ENCODE results near the gene ADH5. TPM values are rescaled to one million over a fixed set of nuclear protein-coding genes. Genes with fewer than 3 reads are reported as not detected.
"Not testable (repeated sequence)": the region's sequence is repeated elsewhere in the genome, so short reads cannot be mapped to it uniquely, and the experiment has no call there.

The ADH5 gene
- total RNA-seq, 2 donors from 2014 or later: 67.3 to 122 TPM

DNA sequence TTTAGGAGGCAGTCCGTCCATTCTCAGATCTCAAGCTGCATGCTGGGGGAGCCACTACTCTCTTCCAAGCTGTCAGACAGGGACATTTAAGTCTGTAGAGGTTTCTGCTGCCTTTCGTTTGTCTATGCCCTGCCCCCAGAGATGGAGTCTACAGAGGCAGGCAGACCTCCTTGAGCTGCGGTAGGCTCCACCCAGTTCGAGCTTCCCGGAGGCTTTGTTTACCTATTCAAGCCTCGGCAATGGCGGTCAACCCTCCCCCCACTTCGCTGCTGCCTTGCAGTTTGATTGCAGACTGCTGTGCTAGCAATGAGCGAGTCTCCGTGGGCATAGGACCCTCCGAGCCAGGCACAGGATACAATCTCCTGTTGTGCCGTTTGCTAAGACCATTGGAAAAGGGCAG is 10.7 kb upstream of the ADH5 start:
- Mint-ChIP-seq H3K36me3 (no peaks in the 10 kb centered on the region), H3K27ac (no peak overlapping the region), H3K9me3 (no peaks in the 10 kb centered on the region)
- DNase-seq (ENCODE audit: low spot score in 2 of 2) (no peak), ATAC-seq (no peak)

DNA sequence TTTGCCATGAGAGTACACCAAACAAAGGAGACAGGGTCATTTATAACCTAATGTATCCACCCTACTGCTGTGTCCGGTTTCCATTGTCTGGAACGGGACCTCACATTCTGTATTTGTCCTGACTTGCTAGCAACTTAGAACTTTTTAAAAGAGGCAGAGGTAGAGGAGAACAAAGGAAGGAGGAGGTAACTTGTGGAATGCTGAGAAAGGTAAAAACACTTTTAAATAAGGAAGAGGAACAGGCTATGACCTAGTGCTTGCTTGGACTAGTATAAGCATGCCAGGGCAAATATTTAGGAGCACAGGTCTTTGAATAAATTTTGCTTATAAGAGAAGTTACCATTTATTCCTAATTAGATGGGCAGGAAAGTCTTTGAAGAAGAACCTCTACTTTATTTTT is 3.3 kb upstream of the ADH5 start:
- DNase-seq (ENCODE audit: low spot score in 2 of 2): not testable (repeated sequence)

DNA sequence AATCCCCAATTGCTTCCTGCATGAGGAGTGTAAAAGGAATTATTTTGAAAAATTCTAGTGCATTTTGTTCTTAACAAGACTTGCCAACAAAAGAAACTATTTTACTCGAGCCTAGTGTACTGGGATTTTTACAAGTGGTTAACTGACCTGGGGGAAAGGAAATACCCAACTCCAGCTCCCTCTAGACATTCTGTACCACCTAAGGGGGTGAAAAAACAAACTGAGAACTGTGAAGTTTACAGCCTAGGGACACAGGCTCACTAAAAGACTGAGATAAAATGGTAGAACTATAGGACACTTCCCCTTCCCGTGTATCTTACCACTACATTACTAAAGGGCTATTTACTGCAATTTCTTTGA is 2.6 kb upstream of the ADH5 start:
- DNase-seq (ENCODE audit: low spot score in 2 of 2): no peak
- Mint-ChIP-seq H3K27ac (no peak overlapping the region), H3K36me3 (peaks cover 21 to 25% of the 10 kb centered on the region in 2 donors), H3K9me3 (no peaks in the 10 kb centered on the region)
- ATAC-seq: no peak

More for the DNA sequence above, 3.3 kb upstream of the ADH5 start:
- not testable (repeated sequence) for H3K27ac Mint-ChIP-seq, ATAC-seq, H3K9me3 Mint-ChIP-seq
- peaks cover 16 to 22% of the 10 kb centered on the region in 2 donors for H3K36me3 Mint-ChIP-seq

DNA sequence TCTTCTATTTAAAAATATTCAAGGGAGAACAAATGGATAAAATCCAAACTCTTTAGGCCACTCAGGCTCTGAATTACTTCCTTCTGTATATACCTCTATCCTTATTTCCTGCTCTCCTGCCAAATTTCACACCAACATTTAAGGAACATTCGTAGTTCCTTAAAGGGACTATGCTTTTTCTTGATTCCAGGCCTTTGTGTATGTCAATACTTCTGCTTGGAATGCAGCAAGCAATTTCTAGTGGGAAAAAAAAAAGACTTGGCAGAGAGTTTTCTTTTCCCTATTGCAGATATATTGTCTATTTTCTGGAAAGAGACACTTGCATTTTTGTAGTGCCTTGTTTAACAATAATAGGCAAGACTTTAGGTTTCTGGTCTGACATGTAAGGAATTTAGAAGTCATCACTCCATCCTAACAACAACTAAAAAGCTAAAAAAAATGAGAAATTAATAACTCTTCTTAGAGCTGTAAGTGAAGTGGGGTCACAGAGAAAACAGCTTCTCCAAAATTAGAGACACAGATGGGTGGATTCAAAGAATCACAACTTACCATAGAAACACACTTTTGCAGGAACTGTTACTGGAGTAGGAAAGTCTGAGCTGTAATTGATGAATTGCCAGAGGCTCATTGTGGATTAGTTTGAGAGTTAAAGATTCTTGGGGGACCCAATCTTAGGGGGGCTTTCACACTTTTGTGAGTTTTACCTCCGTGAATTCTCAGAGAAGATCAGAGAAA is 2.1 kb upstream of the ADH5 start:
- H3K27ac Mint-ChIP-seq: peak overlapping the region in 1 of 2 donors; percentile 95

DNA sequence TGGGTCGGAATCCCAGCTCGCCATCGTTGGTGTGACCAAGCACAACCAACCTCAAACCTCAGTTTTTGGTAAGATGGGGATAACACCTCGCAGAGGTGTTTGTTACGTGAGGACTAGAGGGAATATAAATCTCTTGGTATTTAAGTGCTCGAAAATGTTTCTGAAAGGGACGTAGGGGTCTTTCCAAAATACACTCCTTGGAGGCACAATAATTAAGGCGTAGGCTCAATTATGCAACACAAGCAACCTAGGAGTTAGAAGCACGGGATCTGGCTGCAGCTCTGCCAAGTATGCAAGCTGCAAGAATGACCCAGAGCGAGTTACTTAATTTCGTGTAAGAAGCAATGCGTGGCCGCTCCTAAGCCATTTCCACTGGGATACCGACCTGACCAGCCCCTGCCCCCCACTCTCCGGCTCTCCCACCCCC is 552 bp downstream of the ADH5 start:
- H3K9me3 Mint-ChIP-seq: no peaks in the 10 kb centered on the region
- H3K36me3 Mint-ChIP-seq: peaks cover 30 to 43% of the 10 kb centered on the region in 2 donors
- H3K27ac Mint-ChIP-seq: peak overlapping the region; percentile 70 to 95
- ATAC-seq (peak; percentile 7 to 45), DNase-seq (ENCODE audit: low spot score in 2 of 2) (no peak)

More for the DNA sequence above, 2.1 kb upstream of the ADH5 start:
- no peaks in the 10 kb centered on the region for H3K9me3 Mint-ChIP-seq
- H3K36me3 Mint-ChIP-seq: peaks cover 23 to 26% of the 10 kb centered on the region in 2 donors
- DNase-seq (ENCODE audit: low spot score in 2 of 2) (no peak), ATAC-seq (no peak)

GRCh38 chr4:99084595-99084994 is 4.0 kb downstream of the ADH5 start:
- Mint-ChIP-seq H3K27ac (no peak overlapping the region), H3K36me3 (peaks cover 25 to 43% of the 10 kb centered on the region in 2 donors), H3K9me3 (no peaks in the 10 kb centered on the region)
- DNase-seq (ENCODE audit: low spot score in 2 of 2): no peak
- no peak for ATAC-seq

- ATAC-seq: no peak
- Mint-ChIP-seq H3K9me3 (no peaks in the 10 kb centered on the region), H3K27ac (peak overlapping the region in 1 of 2 donors; percentile 7), H3K36me3 (peaks cover 8 to 31% of the 10 kb centered on the region in 2 donors)
- no peak for DNase-seq (ENCODE audit: low spot score in 2 of 2)
Observed at GRCh38 chr4:99082192-99082591, 6.4 kb downstream of the ADH5 start.

DNA sequence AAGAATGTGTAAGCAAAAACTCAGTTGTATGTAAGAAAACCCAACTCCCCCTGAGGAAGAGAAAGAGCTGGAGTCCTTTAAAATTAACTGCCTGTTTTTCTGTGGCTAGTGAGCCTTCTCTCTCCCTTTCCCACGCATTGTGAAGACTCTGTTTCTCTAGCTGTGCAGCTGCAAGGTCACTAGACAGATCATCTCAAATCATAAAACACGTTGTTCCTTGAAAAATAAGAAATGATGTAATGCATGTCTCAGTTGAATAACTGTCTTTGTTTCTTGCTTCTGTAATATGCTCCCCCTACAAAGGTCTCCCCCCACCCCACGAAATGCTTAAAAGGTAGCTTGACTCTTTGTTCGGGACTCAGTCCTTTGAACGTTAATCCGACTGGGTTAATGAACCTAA is 7.7 kb downstream of the ADH5 start:
- ATAC-seq; H3K27ac Mint-ChIP-seq; DNase-seq (ENCODE audit: low spot score in 2 of 2); H3K9me3 Mint-ChIP-seq: not testable (repeated sequence)
- peaks cover 4 to 33% of the 10 kb centered on the region in 2 donors for H3K36me3 Mint-ChIP-seq

DNA sequence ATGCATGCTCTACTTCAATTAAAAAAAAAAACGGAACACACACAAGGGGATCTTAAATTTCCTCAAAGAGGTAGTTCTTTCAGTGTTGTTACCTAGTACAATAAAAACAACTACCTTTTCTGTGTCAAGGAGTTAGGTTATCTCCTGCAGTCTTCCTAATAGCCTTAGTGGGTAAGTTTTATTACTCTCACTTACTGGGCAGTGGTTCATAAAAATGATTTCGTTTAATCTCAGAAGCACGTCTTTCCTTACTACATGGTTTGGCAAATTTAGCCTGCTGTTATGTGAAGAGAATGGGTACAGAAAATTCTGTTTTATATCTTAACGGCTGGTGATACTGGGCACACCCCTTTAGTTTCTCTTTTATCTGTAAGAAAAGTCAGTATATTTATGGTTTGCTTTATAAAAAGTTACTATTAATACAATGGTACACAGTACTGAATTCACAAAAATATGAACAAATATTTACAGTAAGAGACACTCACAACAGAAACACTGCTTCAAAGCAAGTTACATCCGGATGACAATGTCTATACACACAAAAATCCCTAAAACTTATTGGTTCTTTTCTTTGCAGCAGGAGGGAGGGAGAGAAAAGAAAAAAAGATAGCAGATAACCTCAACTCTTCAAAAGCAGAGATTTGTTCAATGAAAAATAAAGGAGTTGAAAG is 8.8 kb downstream of the ADH5 start:
- no peak for DNase-seq (ENCODE audit: low spot score in 2 of 2)
- Mint-ChIP-seq H3K36me3 (peaks cover 4 to 28% of the 10 kb centered on the region in 2 donors), H3K27ac (peak overlapping the region in 1 of 2 donors; percentile 63), H3K9me3 (no peaks in the 10 kb centered on the region)
- ATAC-seq: no peak

- DNase-seq (ENCODE audit: low spot score in 2 of 2) (no peak), ATAC-seq (no peak)
- Mint-ChIP-seq H3K27ac (no peak overlapping the region), H3K36me3 (peaks cover 4 to 24% of the 10 kb centered on the region in 2 donors), H3K9me3 (no peaks in the 10 kb centered on the region)
Observed at GRCh38 chr4:99078931-99079624, 9.5 kb downstream of the ADH5 start.

GRCh38 chr4:99078336-99078735 is 10.3 kb downstream of the ADH5 start:
- no peaks in the 10 kb centered on the region for H3K9me3 Mint-ChIP-seq
- peaks cover 0 to 22% of the 10 kb centered on the region in 2 donors for H3K36me3 Mint-ChIP-seq
- DNase-seq (ENCODE audit: low spot score in 2 of 2): no peak
- no peak for ATAC-seq
- no peak overlapping the region for H3K27ac Mint-ChIP-seq

- Mint-ChIP-seq H3K27ac (no peak overlapping the region), H3K36me3 (peaks cover 0 to 21% of the 10 kb centered on the region in 2 donors), H3K9me3 (no peaks in the 10 kb centered on the region)
- ATAC-seq (no peak), DNase-seq (ENCODE audit: low spot score in 2 of 2) (no peak)
Observed at GRCh38 chr4:99077177-99077576, 11.4 kb downstream of the ADH5 start.

- H3K9me3 Mint-ChIP-seq: no peaks in the 10 kb centered on the region
- H3K36me3 Mint-ChIP-seq: peaks cover 0 to 21% of the 10 kb centered on the region in 2 donors
- DNase-seq (ENCODE audit: low spot score in 2 of 2) (no peak), ATAC-seq (no peak)
- H3K27ac Mint-ChIP-seq: peak overlapping the region; percentile 38 to 45
Observed at GRCh38 chr4:99076292-99076976, 12.2 kb downstream of the ADH5 start.

GRCh38 chr4:99074816-99075215 is 13.8 kb downstream of the ADH5 start:
- DNase-seq (ENCODE audit: low spot score in 2 of 2) (no peak), ATAC-seq (no peak)
- Mint-ChIP-seq H3K27ac (no peak overlapping the region), H3K9me3 (no peaks in the 10 kb centered on the region), H3K36me3 (peaks cover 0 to 21% of the 10 kb centered on the region in 2 donors)

DNA sequence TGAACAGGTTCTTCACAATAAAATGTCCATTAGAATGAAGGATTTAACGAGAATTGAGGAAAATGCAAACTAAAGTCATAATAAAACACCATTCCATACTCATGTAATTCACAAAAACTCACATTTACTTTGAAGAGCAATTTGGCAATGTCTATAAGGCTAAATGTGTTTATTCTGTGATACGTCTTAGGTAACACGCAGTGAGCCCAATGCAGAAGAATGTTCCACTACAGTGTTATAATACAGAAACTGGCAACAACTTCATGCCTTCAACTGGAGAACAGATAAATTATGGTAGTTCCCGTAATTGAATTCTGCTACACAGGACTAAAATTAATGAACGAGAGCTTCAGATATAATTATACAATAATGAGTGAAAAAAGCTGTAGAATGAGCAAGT is 17.4 kb downstream of the ADH5 start:
- H3K36me3 Mint-ChIP-seq: peaks cover 0 to 17% of the 10 kb centered on the region in 2 donors
- DNase-seq (ENCODE audit: low spot score in 2 of 2) (no peak), ATAC-seq (no peak)
- no peak overlapping the region for H3K27ac Mint-ChIP-seq
- H3K9me3 Mint-ChIP-seq: no peaks in the 10 kb centered on the region

DNA sequence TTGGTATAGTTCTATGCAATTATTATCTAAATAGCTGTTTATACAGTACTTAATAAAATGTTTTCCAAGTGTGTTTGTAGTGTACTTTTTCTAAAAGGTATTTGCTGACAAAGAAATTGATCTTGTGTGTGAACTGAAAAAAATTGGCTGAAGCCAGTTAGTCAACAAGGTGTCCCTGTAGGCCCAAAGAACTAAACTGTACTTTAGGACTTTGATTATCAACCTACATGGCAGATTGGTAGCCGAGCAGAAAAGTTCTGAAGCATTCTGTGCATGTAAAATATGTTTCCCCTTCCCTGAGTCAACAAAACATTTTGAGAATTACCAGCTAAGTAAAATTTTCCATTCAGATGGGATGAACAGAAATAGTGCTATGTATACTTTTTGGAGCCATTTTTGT is 21.0 kb downstream of the ADH5 start:
- DNase-seq (ENCODE audit: low spot score in 2 of 2): no peak
- no peaks in the 10 kb centered on the region for H3K9me3 Mint-ChIP-seq
- H3K27ac Mint-ChIP-seq: no peak overlapping the region
- peaks cover 0 to 20% of the 10 kb centered on the region in 2 donors for H3K36me3 Mint-ChIP-seq
- ATAC-seq: no peak

DNA sequence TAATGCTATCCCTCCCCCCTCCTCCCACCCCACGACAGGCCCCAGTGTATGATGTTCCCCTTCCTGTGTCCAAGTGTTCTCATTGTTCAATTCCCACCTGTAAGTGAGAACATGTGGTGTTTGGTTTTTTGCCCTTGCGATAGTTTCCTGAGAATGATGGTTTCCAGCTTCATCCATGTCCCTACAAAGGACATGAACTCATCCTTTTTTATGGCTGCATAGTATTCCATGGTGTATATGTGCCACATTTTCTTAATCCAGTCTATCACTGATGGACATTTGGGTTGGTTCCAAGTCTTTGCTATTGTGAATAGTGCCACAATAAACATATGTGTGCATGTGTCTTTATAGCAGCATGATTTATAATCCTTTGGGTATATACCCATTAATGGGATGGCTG is 23.1 kb downstream of the ADH5 start:
- H3K27ac Mint-ChIP-seq; H3K9me3 Mint-ChIP-seq; ATAC-seq; DNase-seq (ENCODE audit: low spot score in 2 of 2): not testable (repeated sequence)
- H3K36me3 Mint-ChIP-seq: peaks cover 4 to 20% of the 10 kb centered on the region in 2 donors
